T-helper 2 cell treated with Interferon-gamma antibody and Interleukin-4, amounts not matched to agents 100 ng/mL and 5 ng/mL, for 36 hours (primary cell): Measurements from ENCODE around the gene BCS1L. TPM values are rescaled to one million over a fixed set of nuclear protein-coding genes. Genes with fewer than 3 reads are reported as not detected.

Source experiments
- intact Hi-C: fragments of 100-400 bp; cut with micrococcal nuclease; formaldehyde crosslinking; loops from one replicate; pipeline ENCODE4 v1.15.1; 2023
- total RNA-seq: library from RNA; stranded (reverse); gene quantifications from 2 replicates; pipeline ENCODE4 v1.2.3, GENCODE V29; 2022

Gene BCS1L
- total RNA-seq, 1 donor from 2014 or later: 54.6 TPM

DNA sequence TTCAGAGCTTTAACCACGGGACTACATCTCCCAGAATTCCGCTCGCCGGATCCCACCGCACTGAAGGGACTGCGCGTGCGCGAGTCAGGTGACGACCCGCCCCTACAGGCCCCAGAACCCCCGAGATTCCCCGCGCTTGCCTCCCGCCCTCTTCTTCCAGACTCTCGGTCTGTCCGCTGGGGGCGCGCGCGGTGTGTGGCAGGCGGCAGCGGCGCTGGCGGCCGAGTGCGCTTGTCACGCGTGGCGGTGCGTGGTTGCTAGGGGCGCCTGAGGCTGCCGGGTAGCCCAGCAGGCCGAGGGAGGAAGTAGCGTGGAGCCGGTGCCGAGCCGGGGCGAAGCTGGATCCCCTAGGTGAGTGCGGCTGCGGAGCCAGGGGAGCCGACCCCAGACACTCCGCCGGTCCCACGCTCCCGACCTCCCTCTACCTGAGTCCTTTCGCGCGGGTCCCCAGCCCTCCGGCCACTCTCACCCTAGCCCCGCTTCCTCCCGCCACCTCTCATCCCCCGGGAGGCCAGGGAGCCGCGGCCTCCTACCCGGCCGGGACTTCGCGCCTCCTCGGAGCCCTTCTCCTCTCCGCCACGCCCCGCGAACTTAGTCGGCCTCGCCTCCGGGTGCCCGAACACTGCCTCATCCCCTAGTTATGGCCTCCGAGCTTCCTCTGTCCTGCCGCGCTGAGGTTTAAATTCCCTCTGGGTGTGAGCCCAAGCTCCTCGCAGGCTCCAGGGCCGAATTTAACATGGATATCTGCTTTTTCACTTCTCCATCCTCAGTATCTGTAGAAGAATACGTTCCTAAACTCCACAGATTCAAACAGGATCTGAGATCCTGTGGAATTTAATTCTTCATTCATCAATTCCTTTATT is 51.4 kb downstream of the BCS1L start, which contains the start of gene TTLL4:
Gene TTLL4 (plus strand): TSS at position 149 of the 863 bp plus-strand sequence. CDS start 26,842 bp downstream, outside the sequence.
- intact Hi-C loops: loop anchor here (1.0 to 5.0 kb wide), 11 partner anchors 39 to 786 kb away; partner anchors contain the start of genes AAMP, ARPC2, BCS1L and CNOT9

DNA sequence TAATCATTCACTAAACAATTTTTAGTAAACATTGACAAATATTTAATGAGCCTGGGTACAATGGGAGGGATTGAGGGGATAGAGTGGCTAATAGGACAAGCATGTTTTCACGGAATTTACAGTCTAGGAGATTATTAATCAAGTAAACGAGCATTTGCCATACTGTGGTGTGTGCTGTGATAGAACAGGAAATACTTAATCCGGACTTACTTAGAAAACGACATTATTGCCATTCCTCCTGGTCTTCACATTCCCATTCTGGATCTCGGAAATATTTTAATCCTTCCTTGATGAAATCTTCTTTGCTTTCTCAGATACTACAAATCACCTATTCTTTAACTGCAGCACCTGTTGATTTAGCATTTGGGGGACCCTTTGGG is 52.1 kb downstream of the BCS1L start:
- intact Hi-C loops: loop anchor here (2.0 to 5.0 kb wide), 3 partner anchors 185 to 786 kb away; partner anchors contain the start of genes CNPPD1 and GMPPA

Other genes starting within 250 kb of the BCS1L start
- not detected in 2 replicates for gene VIL1, start 240.6 kb upstream of the BCS1L start, total RNA-seq
- gene USP37, start 91.3 kb upstream of the BCS1L start, total RNA-seq: 32.2 and 34.1 TPM in 2 replicates
- gene CNOT9, start 90.8 kb upstream of the BCS1L start, total RNA-seq: 91.7 and 95.5 TPM in 2 replicates
- 0.30 and 0.48 TPM in 2 replicates for gene PLCD4, start 51.8 kb upstream of the BCS1L start, total RNA-seq
- gene ZNF142, start 60 bp upstream of the BCS1L start, total RNA-seq: 51.8 and 52.9 TPM in 2 replicates
- 20.7 and 21.2 TPM in 2 replicates for gene RNF25, start 12.3 kb downstream of the BCS1L start, total RNA-seq
- 13.6 TPM in 2 replicates for gene STK36, start 12.4 kb downstream of the BCS1L start, total RNA-seq
- gene TTLL4, start 51.2 kb downstream of the BCS1L start, total RNA-seq: 38.3 and 45.8 TPM in 2 replicates
- gene CYP27A1, start 122.5 kb downstream of the BCS1L start, total RNA-seq: 0.18 TPM in 1 of 2 replicates, not detected in the other
- not detected in 2 replicates for gene PRKAG3, start 172.1 kb downstream of the BCS1L start, total RNA-seq
- 0.11 TPM in 1 of 2 replicates, not detected in the other for gene WNT6, start 200.1 kb downstream of the BCS1L start, total RNA-seq
- gene WNT10A, start 221.2 kb downstream of the BCS1L start, total RNA-seq: 0.16 and 0.20 TPM in 2 replicates